ENCODE results near the gene SIRT7.

DNA sequence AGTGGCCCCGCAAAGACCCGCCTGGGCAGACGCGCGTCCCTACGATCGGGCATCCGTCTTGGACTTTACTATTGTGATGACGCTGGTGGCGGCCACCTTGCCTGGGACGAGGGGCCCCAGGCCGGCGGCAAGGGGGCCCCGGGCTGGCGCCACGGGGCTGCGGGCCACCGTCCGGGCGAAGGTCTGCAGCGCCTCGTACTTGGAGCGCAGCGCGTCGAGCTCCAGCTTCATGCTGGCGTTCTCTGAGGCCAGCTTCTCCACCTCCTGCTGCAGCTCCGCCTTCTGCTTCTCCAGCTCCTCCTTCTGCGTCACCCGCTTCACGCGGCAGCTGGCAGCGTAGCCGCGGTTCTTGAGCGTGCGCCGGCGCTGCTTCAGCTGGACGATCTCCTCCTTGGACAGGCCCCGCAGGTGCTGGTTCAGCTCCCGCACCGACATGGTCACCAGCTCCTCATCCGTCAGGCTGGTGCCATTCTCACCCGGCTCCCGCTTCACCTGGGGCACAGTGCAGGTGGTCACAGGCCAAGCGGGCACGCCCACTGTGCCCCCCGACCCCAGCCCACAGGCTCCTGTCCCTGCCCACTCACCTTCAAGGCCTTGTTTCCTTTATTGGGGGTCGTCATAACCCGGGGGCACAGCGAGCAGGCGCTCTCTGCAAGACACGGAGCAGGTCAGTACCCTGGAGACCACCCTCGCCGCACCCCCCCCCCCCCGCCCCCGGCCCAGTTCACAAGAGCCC, 4.8 kb upstream of the SIRT7 start:
- TF ChIP-seq, protein P1, sequence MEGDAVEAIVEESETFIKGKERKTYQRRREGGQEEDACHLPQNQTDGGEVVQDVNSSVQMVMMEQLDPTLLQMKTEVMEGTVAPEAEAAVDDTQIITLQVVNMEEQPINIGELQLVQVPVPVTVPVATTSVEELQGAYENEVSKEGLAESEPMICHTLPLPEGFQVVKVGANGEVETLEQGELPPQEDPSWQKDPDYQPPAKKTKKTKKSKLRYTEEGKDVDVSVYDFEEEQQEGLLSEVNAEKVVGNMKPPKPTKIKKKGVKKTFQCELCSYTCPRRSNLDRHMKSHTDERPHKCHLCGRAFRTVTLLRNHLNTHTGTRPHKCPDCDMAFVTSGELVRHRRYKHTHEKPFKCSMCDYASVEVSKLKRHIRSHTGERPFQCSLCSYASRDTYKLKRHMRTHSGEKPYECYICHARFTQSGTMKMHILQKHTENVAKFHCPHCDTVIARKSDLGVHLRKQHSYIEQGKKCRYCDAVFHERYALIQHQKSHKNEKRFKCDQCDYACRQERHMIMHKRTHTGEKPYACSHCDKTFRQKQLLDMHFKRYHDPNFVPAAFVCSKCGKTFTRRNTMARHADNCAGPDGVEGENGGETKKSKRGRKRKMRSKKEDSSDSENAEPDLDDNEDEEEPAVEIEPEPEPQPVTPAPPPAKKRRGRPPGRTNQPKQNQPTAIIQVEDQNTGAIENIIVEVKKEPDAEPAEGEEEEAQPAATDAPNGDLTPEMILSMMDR (IDR thresholded peaks at IDR 0.05): no peak
- no peak for TF ChIP-seq POLR2A (IDR thresholded peaks at IDR 0.05)

Data from gastroesophageal sphincter (tissue), 3 donors.